DLD1 (cell line): Measurements from ENCODE around the gene BICD1.
"Not testable (repeated sequence)": the region's sequence is repeated elsewhere in the genome, so short reads cannot be mapped to it uniquely, and the experiment has no call there.

Experiments used
- in situ Hi-C: cut with HindIII; loops from 2 replicates; pipeline ENCODE4 v1.10.0; 2017; ENCODE audit warnings: low sequenced_read_pairs

Gene BICD1

DNA sequence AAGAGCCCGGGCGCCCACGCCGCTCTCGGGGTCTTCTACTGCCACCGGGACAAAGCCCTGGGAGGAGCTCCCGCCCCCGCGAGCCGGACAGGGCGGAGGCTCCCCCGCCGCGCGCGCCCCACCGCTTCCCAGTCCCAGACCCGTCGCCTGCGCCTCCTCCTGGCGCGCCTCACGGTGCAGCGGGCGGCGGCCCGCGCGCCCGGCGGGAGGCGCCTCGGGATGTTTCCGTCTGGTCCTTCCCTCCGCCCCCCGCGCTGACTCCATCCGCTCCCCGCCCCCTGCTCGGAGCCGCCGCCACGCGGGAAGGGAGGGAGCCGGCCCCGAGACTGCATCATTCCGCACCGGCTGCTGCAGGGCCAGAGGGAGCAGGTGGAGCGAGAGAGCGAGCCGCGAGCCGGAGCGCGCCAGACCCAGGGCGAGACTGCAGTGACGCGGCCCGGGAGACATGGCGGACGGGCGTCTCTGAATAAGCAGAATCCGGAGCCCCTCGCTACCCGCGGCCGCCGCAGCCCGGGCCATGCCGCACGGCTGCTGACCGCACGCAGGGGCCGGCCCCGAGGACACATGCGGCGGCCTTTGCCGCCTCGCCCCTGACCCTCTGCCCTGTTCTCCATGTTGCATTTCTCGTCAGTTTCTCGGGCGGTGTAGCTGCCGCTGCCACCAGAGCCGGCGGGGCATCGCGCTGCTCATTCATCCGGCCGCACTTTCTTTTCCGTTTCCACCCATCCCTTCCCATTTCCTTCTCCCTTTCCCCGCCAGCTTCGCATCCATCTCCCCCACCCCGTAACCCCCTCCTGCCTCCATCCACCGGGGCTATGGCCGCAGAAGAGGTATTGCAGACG is at the start of gene BICD1:
BICD1 (plus strand) TSS at position 331 of the 842 bp plus-strand sequence; CDS start at position 816, 485 bp downstream.
- in situ Hi-C loops: no loop called here

DNA sequence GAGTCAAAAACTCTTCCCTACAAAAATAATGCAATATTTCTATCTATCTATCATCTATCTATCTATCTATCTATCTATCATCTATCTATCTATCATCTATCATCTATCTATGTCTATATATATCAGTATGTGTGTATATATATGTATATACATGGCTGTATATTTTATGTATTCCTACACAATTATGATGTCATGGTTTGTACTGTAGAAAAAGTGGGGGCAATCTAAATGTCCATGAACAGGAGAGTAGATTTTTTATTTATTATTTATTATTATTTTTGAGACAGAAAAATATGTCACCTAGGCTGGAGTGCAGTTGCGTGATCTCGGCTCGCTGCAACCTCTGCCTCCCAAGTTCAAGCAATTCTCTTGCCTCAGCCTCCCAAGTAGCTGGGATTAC is 45.6 kb upstream of the BICD1 start:
- in situ Hi-C loops: no loop called here

DNA sequence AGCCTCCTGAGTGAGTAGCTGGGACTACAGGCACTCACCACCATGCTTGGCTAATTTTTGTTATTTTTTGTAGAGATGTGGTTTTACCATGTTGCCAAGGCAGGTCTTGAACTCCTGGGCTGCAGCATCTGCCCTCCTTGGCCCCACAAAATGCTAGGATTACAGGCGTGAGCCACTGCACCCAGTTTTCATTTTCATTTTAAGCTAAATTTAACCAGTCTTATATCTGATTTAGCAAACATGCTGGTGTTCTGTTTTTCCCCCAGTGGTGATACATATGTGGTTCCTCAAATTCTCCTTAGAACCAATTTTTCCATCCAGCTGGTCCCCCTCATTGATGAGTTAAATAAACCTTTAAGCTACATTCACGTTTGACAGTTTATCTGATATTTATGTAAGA is 43.8 kb upstream of the BICD1 start:
- in situ Hi-C loops: no loop called here

DNA sequence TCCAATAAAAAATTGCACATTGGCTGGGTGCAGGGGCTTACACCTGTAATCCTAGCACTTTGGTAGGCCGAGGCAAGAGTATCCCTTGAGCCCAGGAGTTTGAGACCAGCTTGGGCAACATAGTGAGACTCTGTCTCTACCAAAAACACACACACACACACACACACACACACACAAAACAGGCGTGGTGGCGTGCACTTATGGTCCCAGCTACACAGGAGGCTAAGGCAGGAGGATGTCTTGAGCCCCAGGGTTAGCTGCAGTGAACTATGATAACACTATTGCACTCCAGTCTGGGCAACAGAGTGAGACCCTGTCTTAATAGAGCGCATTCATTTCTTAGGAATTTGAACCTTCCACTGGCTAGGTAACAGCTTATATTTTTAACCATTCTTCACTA is 42.9 kb upstream of the BICD1 start:
- in situ Hi-C loops: no loop called here

DNA sequence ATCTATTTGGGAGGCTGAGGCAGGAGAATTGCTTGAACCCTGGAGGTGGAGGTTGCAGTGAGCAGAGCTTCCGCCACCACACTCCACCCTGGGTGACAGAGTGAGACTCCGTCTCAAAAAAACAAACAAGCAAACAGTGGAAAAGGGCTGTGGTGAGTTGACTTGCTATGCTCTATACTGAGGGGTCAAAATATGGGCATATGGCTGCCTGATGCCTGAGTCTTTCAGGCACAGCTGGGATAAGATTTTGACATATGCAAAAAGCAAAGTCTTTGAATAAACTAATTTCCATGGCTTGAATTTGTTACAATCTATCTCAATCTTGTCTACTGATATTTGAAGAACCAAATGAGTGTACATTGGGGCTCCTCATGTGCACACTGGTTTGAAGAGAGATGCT is 40.4 kb upstream of the BICD1 start:
- in situ Hi-C loops: no loop called here

DNA sequence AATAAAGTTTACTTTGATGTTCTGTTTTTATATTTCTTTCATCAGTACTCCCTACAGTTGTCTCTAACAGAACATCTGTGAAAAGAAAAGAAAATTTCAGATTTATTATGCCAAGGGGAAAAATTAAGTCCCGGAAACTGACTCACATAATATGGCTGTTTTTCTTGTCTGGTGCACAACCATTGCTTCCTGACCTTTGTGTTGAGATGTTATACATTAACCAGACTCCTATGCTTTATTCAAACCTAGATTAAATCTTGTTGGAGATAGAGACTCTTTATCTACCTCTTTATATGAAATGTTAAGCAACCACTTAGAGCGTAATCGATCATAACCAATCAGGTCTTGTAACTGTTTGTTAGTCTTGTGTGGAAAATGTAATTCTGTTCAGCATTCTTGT is 37.6 kb upstream of the BICD1 start:
- in situ Hi-C loops: no loop called here

DNA sequence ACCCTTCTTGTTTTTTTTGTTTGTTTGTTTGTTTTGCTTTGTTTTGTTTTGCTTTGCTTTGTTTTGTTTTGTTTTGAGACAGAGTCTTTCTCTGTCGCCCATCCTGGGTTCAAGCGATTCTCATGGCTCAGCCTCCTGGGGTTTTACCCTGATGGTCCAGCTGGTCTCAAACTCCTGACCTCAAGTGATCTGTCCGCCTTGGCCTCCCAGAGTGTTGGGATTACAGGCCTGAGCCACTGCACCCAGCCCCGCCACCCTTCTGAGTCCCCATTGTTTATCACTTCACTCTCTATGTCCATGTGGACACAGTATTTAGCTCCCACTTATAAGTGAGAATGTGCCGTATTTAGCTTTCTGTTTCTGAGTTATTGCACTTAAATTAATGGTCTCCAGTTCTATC is 36.9 kb upstream of the BICD1 start:
- in situ Hi-C loops: loop anchor here (10.0 kb wide), 1 partner anchor 365 kb away; no protein-coding TSS in a partner anchor

DNA sequence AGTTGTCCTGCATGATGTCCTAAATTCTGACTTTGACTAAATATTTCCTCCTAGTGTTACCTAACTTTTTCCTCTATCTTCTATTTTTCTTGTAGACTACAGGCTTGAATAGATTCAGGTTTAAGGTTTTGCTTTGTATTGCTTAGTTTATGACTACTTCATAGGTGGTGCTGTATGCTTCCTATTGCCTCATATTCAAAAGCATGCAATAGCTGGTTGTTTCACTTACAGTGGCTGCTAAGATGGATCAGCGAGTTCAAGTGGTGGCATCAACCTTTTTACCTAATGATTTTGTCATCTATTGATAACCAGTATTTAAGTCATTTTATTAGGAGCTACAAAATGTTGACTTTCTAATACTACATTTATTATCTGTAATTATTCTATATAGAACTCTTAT is 36.3 kb upstream of the BICD1 start:
- in situ Hi-C loops: loop anchor here (10.0 kb wide), 1 partner anchor 366 kb away; no protein-coding TSS in a partner anchor

GRCh38 chr12:32072102-32072501 is 34.5 kb upstream of the BICD1 start:
- in situ Hi-C loops: loop anchor here (10.0 kb wide), 1 partner anchor 367 kb away; no protein-coding TSS in a partner anchor

DNA sequence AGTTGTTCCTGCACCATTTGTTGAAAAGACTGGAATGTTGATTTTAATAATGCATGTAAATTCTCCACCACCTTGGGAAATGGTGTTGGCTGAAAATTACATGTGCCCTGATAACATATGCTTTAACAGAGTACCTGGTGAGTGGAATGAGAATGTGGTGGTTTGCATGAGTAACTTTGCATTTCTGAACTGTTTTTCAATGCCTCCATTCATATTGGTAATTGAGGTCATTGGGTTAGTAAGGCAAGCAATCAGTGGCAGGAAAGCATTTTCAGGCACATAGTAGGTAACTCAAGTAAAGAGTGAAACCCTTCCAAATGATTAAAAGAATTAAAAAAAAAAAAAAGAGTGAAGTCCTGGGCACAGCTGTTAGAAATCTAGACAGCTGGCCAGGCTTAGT is 32.2 kb upstream of the BICD1 start:
- in situ Hi-C loops: loop anchor here (10.0 kb wide), 1 partner anchor 370 kb away; no protein-coding TSS in a partner anchor

DNA sequence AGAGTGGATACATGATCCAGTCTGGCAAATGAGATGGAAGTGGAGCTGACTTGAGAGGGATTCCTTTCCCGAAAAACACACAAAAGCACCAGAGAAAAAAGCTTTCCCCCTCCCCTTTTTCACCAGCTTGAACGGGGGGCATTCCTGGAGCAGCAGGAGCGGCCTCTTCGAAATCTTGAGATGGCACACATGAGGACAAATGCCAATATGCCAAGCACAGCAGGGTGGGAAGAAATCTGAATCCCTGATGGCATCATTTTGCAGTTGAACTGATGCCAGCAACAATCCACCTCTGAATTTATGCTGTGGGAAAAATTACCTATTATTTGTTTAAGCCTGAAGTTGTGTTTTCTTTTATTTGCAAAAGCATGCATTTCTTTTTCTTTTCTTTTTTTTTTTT is 29.7 kb upstream of the BICD1 start:
- in situ Hi-C loops: loop anchor here (10.0 kb wide), 1 partner anchor 372 kb away; no protein-coding TSS in a partner anchor

- in situ Hi-C loops: no loop called here
Measured at GRCh38 chr12:32080435-32080834, 26.2 kb upstream of the BICD1 start.

DNA sequence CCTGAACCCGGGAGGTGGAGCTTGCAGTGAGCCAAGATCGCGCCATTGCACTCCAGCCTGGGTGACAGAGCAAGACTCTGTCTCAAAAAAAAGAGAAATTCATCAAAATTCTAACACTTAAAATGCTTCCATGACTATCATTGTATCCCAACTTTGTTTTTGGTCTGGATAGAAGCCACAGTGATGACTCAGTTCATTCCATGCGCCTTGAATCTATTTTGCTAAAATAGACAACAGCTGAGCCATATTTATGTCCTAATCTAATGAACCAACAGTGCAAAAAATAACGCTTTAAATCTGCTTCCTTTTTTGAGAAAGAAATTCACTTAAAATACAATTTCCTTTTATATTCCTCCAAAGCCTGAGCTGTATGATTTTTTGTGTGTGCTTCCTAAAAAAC is 23.2 kb upstream of the BICD1 start:
- in situ Hi-C loops: no loop called here

DNA sequence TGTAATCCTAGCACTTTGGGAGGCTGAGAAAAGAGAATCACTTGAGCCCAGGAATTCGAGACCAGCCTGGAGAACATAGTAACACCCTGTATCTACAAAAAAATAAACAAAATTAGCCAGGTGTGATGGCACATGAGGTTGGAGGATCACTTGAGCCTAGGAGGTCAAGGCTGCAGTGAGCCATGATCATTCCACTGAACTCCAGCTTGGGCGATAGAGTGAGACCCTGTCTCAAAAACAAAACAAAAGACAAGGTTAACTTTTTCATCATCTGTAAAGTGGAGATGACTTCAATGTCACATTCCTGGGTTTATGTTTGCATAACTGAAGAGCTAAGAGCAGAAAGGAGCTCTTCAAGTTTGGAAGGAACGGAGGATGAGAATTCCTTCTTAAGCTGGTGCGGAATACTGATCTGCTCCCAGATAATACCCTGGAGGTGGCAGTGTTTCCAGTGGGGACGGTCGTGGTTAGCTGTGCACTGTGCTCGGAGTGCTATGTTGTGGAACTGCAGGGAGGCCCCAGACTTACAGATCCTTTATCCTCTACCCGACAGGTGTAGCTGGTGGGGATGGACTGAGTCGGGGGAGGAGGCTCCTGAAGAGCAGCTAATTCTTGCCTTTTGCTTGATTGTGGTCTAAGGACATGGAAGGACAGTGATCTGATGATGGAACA is 22.5 kb upstream of the BICD1 start:
- in situ Hi-C loops: no loop called here

DNA sequence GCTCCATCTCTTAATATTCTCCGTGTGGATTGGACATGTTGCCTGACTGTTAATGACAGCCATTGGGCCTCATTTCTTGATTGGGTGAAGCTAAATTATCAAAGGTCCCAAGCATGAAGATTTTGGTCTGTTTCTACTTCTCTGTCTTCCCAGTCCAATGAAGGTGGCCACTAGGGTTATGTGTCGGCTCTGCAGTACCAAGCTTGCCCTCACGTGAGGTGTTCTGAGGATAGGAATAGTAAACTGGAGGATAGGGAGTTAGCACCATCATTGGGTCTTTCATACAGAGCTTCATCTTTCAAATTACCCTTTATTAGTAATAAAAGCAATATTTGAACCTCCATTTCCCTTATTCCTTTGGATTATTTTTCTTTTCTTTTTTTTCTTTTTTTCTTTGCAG is 21.9 kb upstream of the BICD1 start:
- in situ Hi-C loops: no loop called here

DNA sequence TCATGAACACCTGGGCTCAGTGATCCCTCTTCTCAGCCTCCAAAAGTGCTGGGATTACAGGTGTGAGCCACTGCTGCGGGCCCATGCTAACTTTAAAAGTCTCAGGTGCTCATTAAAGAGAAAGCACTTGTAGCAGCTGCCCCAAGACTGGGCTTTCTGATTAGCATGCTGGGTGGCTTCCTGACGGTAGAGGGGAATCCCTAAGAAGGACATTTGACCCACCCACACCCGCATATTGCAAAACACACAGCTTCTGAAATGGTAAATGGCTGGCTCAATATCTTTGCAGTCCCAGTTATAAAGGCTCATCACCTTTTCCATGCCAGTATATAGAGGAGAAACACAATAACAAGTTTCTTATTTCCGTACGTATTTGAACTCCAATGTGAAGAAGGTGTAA is 19.3 kb upstream of the BICD1 start:
- in situ Hi-C loops: no loop called here

DNA sequence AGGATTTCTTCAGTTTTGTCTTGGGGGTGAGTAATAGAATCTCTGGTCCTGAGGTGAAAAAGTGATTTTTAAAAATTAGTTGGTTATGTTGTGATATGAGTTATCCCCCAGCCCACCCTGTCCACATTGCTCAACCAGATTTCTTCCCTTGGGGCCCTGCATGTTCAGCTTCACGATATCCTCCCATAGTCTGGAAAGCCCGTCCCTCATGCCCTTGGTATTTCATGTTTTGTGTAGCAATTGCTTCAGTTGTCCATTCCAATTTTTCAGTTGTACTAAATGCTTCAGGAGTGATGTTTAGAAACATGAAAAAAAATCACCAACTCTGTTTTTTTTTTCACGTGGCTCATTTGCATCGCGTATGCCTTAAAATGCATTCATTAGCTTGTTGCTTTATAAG is 17.5 kb upstream of the BICD1 start:
- in situ Hi-C loops: no loop called here

DNA sequence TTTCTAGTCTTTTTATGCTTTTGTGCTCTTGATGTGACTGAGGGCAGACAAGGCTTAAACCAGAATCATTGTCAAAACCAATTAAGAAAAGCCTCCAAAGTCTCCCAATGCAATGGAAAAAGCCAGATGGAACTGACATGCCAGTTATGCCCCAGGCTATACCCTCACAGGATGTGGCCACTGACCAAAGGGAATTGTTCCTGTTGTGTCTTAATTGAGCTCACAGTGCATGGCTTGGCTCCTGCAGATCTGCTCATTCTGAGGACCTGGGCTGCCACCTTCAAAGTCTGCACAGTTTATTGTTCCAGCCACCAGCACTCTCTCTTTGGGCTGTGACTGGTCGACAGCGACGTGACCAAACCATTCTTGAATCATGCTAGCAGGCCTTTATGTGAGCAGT is 17.1 kb upstream of the BICD1 start:
- in situ Hi-C loops: no loop called here

GRCh38 chr12:32091696-32092095 is 15.0 kb upstream of the BICD1 start:
- in situ Hi-C loops: no loop called here

DNA sequence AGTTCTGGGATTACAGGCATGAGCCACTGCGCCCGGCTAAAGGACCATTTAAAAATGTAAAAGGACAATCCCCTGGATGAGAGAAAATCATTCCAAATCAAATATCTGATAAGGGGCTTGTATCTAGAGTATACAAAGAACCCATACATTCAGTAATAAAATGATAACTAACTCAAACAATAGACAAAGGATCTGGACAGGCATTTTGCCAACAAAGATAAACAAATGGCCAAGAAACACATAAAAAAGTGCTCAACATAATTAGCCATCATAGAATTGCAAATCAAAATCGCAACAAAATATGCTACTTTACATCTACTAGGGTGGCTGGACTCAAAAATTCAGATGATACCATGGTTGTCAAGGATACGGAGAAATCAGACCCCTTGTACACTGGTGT is 8.5 kb upstream of the BICD1 start:
- in situ Hi-C loops: no loop called here

DNA sequence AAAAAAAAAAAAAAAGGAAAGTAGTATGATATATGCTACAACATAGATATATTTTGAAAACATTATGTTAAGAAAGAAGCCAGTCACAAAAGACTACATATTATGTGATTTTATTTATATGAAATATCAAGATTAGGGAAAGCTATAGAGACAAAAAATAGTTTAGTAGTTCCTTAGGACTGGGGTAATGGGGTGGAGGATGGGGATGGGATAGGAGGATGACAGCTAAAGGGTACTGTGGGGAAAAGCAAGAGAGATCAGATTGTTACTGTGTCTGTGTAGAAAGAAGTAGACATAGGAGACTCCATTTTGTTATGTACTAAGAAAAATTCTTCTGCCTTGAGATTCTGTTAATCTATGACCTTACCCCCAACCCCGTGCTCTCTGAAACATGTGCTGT is 7.4 kb upstream of the BICD1 start:
- in situ Hi-C loops: not testable (repeated sequence)

DNA sequence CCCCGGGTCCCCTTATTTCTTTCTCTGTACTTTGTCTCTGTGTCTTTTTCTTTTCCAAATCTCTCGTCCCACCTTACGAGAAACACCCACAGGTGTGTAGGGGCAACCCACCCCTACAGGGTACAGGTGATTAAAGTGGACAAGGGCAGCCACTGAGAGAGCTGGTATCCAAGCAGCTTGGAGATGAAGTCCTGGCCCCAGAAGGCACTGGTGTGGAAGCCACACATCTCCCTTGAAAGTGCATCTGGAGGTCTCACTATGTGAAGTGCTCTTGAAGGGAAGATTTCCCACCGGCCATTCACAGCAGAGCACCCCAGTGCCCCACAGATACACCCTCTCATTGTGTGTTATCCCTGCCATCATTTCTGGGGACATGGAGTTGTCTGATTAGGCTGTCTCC is 6.3 kb upstream of the BICD1 start:
- in situ Hi-C loops: no loop called here
